Dendritic cell treated with granulocyte-macrophage colony-stimulating factor and Interleukin-4, amounts not matched to agents 40 ng/mL and 50 ng/mL, for 4 days (primary cell): ENCODE data around the gene ALDH1A3.
A peak's percentile ranks its signal among the peaks of the same experiment; 100 is the strongest.

Experiments
- H3K27ac Mint-ChIP-seq: one replicate; pipeline ENCODE4 v1.8.0; 2022; ENCODE audit warnings: mild to moderate bottlenecking, mixed read lengths
- H3K27me3 Mint-ChIP-seq: one replicate; pipeline ENCODE4 v1.8.0; 2022; ENCODE audit warnings: mild to moderate bottlenecking, mixed read lengths
- H3K36me3 Mint-ChIP-seq: one replicate; pipeline ENCODE4 v1.8.0; 2022; ENCODE audit warnings: low read depth, mixed read lengths
- H3K4me1 Mint-ChIP-seq: one replicate; pipeline ENCODE4 v1.8.0; 2022; ENCODE audit warnings: low read depth, mixed read lengths
- H3K4me3 Mint-ChIP-seq: one replicate; pipeline ENCODE4 v1.8.0; 2022; ENCODE audit warnings: mild to moderate bottlenecking, moderate library complexity, mixed read lengths
- H3K9me3 Mint-ChIP-seq: one replicate; pipeline ENCODE4 v1.8.0; 2022; ENCODE audit warnings: mixed read lengths
- intact Hi-C: fragments of 100-400 bp; cut with micrococcal nuclease; formaldehyde crosslinking; loops from one replicate; pipeline ENCODE4 v1.15.0; 2022

ALDH1A3 gene

GRCh38 chr15:100909989-100910955 is 30.6 kb downstream of the ALDH1A3 start:
- intact Hi-C loops = loop anchor here (10.0 kb wide), 1 partner anchor 345 kb away; the partner anchor contains the start of gene CHSY1
- H3K4me1 Mint-ChIP-seq = peaks cover 19% of the 10 kb centered on the region
- peaks cover 6% of the 10 kb centered on the region for H3K27me3 Mint-ChIP-seq
- H3K4me3 Mint-ChIP-seq = no peak overlapping the region
- peaks cover 12% of the 10 kb centered on the region for H3K36me3 Mint-ChIP-seq
- peaks cover 6% of the 10 kb centered on the region for H3K9me3 Mint-ChIP-seq
- no peak overlapping the region for H3K27ac Mint-ChIP-seq

DNA sequence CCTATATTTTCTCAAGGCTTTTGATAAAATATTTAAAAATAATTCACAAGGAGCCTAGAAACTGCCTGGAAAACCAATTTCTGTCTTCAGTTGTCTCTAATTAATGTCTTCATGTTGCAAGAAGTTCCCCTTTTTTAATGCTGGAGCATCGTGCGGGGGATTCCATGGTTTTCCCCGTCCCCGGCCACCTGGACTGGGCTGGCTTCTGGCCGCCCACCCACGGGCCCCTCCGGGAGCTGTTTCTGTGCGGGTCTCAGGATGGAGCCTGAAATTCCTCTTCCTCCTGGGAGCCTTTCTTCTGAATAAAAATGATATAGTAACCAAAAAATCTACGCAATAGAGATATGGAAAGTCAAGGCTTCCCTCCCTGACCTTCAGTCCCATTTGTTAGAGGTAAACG is 31.5 kb downstream of the ALDH1A3 start:
- H3K27me3 Mint-ChIP-seq = peaks cover 6% of the 10 kb centered on the region
- intact Hi-C loops = loop anchor here (10.0 kb wide), 1 partner anchor 344 kb away; the partner anchor contains the start of gene CHSY1
- peaks cover 6% of the 10 kb centered on the region for H3K9me3 Mint-ChIP-seq
- H3K36me3 Mint-ChIP-seq = peaks cover 12% of the 10 kb centered on the region
- no peak overlapping the region for H3K27ac Mint-ChIP-seq
- no peak overlapping the region for H3K4me3 Mint-ChIP-seq
- H3K4me1 Mint-ChIP-seq = peaks cover 19% of the 10 kb centered on the region

- H3K27ac Mint-ChIP-seq = no peak overlapping the region
- intact Hi-C loops = loop anchor here (10.0 kb wide), 1 partner anchor 341 kb away; the partner anchor contains the start of gene CHSY1
- peaks cover 37% of the 10 kb centered on the region for H3K4me1 Mint-ChIP-seq
- peaks cover 29% of the 10 kb centered on the region for H3K36me3 Mint-ChIP-seq
- H3K9me3 Mint-ChIP-seq = peaks cover 6% of the 10 kb centered on the region
- H3K27me3 Mint-ChIP-seq = peaks cover 6% of the 10 kb centered on the region
- H3K4me3 Mint-ChIP-seq = no peak overlapping the region
Observed at GRCh38 chr15:100913961-100914360, 34.3 kb downstream of the ALDH1A3 start.

DNA sequence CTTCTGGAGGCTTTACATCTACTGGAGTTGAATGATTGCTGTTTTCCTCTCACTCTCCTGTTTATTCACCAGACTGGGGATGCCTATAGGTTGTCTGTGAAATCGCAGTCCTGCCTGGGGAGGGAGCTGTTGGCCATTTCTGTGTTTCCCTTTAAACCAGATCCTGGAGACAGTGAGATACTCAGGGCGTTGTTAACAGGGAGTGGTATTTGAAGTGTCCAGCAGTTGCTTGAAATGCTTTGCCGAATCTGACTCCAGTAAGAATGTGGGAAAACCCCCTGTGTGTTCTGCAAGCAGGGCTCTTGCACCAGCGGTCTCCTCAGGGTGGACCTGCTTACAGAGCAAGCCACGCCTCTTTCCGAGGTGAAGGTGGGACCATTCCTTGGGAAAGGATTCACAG is 35.2 kb downstream of the ALDH1A3 start:
- Mint-ChIP-seq H3K4me3 (no peak overlapping the region), H3K27me3 (peaks cover 5% of the 10 kb centered on the region), H3K36me3 (peaks cover 34% of the 10 kb centered on the region), H3K4me1 (peaks cover 37% of the 10 kb centered on the region), H3K9me3 (peaks cover 6% of the 10 kb centered on the region), H3K27ac (peak overlapping the region; percentile 34)
- intact Hi-C loops = loop anchor here (5.0 to 10.0 kb wide), 2 partner anchors 42 to 340 kb away; partner anchors contain the start of gene CHSY1

DNA sequence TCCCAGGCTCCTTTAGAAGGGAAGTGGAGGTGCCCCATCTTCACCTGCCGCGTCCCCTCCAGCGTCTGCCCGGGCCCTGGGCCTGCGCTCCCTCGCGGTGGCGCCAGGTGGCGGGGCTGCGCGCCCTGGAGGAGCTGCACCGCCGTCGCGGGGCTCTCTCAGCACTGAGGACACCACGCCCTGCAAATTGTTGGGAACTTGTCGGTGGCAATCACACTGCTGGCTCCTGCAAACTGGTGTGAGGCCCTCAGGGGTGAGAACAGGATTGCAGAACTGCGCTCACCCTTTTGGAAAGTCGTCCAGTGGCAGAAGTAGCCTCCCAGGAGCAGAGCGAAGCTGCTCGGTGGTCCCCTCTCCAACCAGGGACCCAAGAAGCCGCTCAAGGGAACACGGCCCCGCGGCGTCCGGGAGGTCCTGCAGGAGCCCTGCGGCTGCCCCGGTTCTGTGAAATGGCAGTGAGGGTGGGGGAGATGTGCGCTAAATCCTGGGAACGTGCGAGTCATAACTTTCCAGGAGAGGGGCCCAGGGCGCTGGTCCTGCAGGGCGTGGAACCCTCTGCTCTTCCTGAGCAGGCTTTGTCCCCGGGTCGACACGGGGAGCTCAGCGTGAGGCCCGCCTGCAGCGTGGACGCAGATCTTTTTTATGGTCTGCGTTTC is 38.5 kb downstream of the ALDH1A3 start:
- peaks cover 4% of the 10 kb centered on the region for H3K27me3 Mint-ChIP-seq
- H3K36me3 Mint-ChIP-seq = peaks cover 56% of the 10 kb centered on the region
- H3K27ac Mint-ChIP-seq = peak overlapping the region; percentile 86
- intact Hi-C loops = loop anchor here (1.0 to 10.0 kb wide), 3 partner anchors 39 to 337 kb away; partner anchors contain the start of gene CHSY1
- H3K4me3 Mint-ChIP-seq = peak overlapping the region; percentile 83
- peaks cover 4% of the 10 kb centered on the region for H3K9me3 Mint-ChIP-seq
- peaks cover 66% of the 10 kb centered on the region for H3K4me1 Mint-ChIP-seq

- intact Hi-C loops = loop anchor here (1.0 to 10.0 kb wide), 3 partner anchors 38 to 336 kb away; partner anchors contain the start of gene CHSY1
- Mint-ChIP-seq H3K4me1 (peaks cover 73% of the 10 kb centered on the region), H3K9me3 (no peaks in the 10 kb centered on the region), H3K4me3 (peak within 1 kb of the TSS; percentile 86), H3K27ac (peak within 1 kb of the TSS; percentile 86), H3K27me3 (no peaks in the 10 kb centered on the region), H3K36me3 (peaks cover 63% of the 10 kb centered on the region)
Observed at GRCh38 chr15:100918690-100919480, 39.3 kb downstream of the ALDH1A3 start, which contains the start of gene LRRK1. LRRK1 (plus strand) TSS chr15:100919357; CDS start chr15:100924633, 5,276 bp downstream.

DNA sequence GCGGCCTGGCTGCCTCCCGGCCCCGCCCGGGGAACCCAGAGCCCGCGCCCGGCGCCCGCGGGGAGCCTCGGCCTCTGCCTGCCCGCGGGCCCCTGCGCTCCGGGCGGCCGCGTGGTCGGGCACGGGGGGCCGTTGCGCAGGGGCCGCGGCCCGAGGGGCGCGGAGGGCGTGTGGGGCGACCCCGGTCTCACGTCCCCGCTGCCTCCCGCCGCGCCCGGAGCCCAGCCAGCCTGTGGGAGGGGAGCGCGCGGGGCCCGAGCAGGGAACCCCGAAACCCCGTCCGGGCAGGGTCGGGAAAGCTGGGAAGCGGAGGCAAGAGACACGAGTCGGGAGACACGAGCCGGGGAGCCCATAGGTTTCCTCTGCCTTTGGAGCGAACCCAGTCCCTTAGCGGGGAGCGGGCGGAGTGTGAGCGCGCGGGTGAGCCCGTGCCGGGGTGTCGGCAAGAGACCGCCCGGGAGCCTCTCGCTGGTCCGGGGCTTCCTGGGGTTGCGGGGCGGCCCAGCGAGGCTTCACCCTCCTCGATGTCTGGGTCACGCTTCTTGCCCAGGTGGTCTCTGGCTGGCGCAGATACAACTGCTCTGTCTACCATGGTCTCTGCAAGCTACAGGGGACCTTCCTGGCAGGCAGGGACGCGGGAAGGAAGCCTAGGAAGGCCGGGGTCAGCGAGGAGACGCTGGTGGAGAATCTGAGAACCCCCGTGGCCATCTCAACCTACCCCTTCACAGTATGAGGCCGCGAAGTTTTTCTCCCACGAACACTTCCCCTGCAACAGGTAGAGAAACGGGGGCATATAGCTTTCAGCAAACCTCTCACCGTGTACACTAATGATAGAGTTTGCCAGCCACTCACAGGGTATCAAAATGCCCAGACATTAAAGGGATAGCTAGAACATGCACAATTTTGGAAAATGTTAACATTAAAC is 40.1 kb downstream of the ALDH1A3 start:
- peaks cover 72% of the 10 kb centered on the region for H3K4me1 Mint-ChIP-seq
- peak overlapping the region; percentile 86 for H3K4me3 Mint-ChIP-seq
- intact Hi-C loops = loop anchor here (5.0 to 10.0 kb wide), 2 partner anchors 38 to 335 kb away; partner anchors contain the start of gene CHSY1
- no peaks in the 10 kb centered on the region for H3K9me3 Mint-ChIP-seq
- H3K36me3 Mint-ChIP-seq = peaks cover 65% of the 10 kb centered on the region
- no peaks in the 10 kb centered on the region for H3K27me3 Mint-ChIP-seq
- H3K27ac Mint-ChIP-seq = peak overlapping the region; percentile 85

DNA sequence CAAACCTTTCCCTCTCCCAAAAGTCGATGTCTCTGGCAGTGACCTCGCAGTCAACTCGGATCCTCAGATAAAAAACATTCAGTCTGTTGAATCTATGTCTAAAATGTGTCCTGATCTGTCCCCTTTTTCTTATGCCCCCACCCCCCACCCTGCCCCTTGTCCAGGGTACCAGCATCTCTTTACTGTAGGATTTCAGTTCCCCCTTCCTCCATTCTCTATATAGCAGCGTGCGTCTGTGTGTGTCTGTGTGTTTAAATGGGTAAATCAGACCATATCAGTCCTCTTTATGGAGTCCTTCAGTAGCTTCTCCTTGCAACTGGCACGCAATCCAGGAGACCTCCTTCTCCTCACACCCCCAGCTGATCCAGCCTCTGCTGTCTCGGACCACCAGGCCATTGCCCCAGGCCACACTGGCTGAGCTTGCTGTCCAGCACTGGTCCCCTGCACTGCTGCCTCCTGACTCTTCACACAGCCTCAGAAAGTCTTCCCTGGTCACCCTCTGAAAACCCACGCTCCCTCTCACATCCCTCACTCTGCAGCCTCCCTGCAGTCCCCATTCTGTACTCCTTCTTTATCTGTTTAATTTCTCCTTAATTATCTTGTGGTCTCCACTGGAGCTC is 41.0 kb downstream of the ALDH1A3 start:
- H3K27me3 Mint-ChIP-seq = no peaks in the 10 kb centered on the region
- peak overlapping the region; percentile 85 for H3K27ac Mint-ChIP-seq
- no peaks in the 10 kb centered on the region for H3K9me3 Mint-ChIP-seq
- peak overlapping the region; percentile 86 for H3K4me3 Mint-ChIP-seq
- intact Hi-C loops = no loop called here
- H3K36me3 Mint-ChIP-seq = peaks cover 69% of the 10 kb centered on the region
- H3K4me1 Mint-ChIP-seq = peaks cover 68% of the 10 kb centered on the region

DNA sequence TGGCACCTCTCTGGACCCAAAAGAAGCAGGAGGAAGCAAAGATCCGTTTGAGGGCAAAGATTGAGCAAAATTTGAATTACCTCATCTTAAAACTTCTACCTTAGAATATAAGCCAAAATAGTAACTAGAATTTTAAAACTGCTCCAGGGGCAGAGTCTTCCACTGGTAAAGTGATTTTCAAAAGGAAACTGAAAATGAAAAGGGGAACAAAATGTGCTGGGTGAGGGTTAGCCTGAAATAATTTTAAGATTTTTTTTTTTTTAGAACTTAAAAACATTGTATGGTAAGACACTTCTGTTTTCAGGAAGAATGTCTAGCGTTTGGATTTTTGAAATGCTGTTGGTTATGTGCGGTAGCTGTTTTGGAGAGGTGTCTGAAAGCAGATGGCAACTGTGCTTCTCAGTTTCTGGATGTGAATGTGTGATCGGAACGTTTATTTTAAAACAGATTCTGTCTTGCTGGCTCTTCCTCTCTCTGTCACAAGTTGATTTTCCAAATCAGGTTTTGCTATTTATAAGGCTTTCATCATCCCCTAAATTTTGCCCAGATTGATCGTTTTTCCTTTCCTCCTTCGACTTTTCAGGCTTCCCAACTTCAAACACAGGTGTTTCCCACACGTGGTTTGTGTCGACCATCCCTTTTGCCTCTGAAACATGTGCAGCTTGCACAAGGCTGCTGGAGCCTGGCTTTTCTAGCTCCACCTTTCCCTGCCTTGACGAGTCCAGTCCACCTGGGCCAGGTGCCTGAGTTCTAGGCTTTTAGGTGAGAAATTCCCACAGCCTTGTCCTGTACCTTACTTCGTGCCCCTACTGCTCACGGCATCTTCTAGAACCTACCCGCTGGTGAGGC is 42.8 kb downstream of the ALDH1A3 start:
- H3K9me3 Mint-ChIP-seq = no peaks in the 10 kb centered on the region
- H3K27ac Mint-ChIP-seq = peak overlapping the region; percentile 85
- no peaks in the 10 kb centered on the region for H3K27me3 Mint-ChIP-seq
- peaks cover 77% of the 10 kb centered on the region for H3K36me3 Mint-ChIP-seq
- H3K4me3 Mint-ChIP-seq = peak overlapping the region; percentile 73
- H3K4me1 Mint-ChIP-seq = peaks cover 63% of the 10 kb centered on the region
- intact Hi-C loops = loop anchor here (2.0 kb wide), 1 partner anchor 14 kb away; no protein-coding TSS in a partner anchor

GRCh38 chr15:100923076-100923475 is 43.4 kb downstream of the ALDH1A3 start:
- Mint-ChIP-seq H3K36me3 (peaks cover 82% of the 10 kb centered on the region), H3K4me3 (peak overlapping the region; percentile 73), H3K4me1 (peaks cover 59% of the 10 kb centered on the region), H3K9me3 (no peaks in the 10 kb centered on the region), H3K27me3 (no peaks in the 10 kb centered on the region), H3K27ac (peak overlapping the region; percentile 85)
- intact Hi-C loops = loop anchor here (2.0 kb wide), 1 partner anchor 14 kb away; no protein-coding TSS in a partner anchor

DNA sequence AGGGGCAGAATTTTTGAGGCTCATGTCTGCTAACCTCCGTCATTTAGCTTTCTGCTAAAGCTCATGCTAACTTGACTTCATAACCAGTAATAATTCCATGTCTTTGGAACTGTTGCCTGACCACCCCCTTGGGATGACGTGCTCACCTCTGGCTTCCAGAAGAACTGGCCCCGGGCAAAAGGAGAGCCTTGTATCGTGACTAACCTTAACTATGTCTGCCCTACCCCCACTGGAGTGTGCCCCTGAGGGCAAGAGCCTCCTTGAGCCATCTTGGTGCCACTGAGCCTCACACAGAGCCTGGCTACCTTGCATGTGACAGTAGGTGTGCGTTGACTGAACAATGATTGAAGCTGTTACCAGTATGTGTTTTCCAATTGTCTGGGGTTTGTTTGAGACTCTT is 44.3 kb downstream of the ALDH1A3 start:
- Mint-ChIP-seq H3K36me3 (peaks cover 83% of the 10 kb centered on the region), H3K9me3 (no peaks in the 10 kb centered on the region), H3K27ac (peak overlapping the region; percentile 45), H3K27me3 (no peaks in the 10 kb centered on the region), H3K4me1 (peaks cover 54% of the 10 kb centered on the region), H3K4me3 (no peak overlapping the region)
- intact Hi-C loops = loop anchor here (2.0 kb wide), 1 partner anchor 13 kb away; no protein-coding TSS in a partner anchor
